Mesodermal cell (in vitro differentiated cells): Measurements from ENCODE around the gene ROCK1.

Experiments used
- H3K27ac ChIP-seq: 2 replicates; pipeline ENCODE4 v1.7.0; 2013; ENCODE audit warnings: mild to moderate bottlenecking, low read depth, low read length, moderate library complexity; ENCODE audit not compliant: severe bottlenecking
- H3K36me3 ChIP-seq: 2 replicates; pipeline ENCODE4 v1.7.1; 2013; ENCODE audit warnings: mild to moderate bottlenecking, low read length, moderate library complexity; ENCODE audit not compliant: control insufficient read depth, insufficient read depth
- H3K4me1 ChIP-seq: one replicate; pipeline ENCODE4 v1.7.1; 2013; ENCODE audit warnings: mild to moderate bottlenecking, low read length; ENCODE audit not compliant: insufficient read depth, control insufficient read depth, poor library complexity, severe bottlenecking
- H3K4me3 ChIP-seq: 2 replicates; pipeline ENCODE4 v1.7.0; 2013; ENCODE audit warnings: low read length, control low read depth, mild to moderate bottlenecking; ENCODE audit not compliant: insufficient read depth, poor library complexity, severe bottlenecking; ENCODE audit errors: extremely low read depth
- H3K9me3 ChIP-seq: 2 replicates; pipeline ENCODE4 v1.7.1; 2013; ENCODE audit warnings: mild to moderate bottlenecking, low read length, moderate library complexity; ENCODE audit not compliant: control insufficient read depth
- WGBS, 2 experiments: methylation state at CpG; one replicate each; pipeline ENCODE4 v1.1.5; 2013; ENCODE audit warnings: missing lambda C conversion rate in 2 of 2; ENCODE audit not compliant: insufficient coverage in 2 of 2; 5-methylcytosine and 5-hydroxymethylcytosine counted together

The ROCK1 gene

DNA sequence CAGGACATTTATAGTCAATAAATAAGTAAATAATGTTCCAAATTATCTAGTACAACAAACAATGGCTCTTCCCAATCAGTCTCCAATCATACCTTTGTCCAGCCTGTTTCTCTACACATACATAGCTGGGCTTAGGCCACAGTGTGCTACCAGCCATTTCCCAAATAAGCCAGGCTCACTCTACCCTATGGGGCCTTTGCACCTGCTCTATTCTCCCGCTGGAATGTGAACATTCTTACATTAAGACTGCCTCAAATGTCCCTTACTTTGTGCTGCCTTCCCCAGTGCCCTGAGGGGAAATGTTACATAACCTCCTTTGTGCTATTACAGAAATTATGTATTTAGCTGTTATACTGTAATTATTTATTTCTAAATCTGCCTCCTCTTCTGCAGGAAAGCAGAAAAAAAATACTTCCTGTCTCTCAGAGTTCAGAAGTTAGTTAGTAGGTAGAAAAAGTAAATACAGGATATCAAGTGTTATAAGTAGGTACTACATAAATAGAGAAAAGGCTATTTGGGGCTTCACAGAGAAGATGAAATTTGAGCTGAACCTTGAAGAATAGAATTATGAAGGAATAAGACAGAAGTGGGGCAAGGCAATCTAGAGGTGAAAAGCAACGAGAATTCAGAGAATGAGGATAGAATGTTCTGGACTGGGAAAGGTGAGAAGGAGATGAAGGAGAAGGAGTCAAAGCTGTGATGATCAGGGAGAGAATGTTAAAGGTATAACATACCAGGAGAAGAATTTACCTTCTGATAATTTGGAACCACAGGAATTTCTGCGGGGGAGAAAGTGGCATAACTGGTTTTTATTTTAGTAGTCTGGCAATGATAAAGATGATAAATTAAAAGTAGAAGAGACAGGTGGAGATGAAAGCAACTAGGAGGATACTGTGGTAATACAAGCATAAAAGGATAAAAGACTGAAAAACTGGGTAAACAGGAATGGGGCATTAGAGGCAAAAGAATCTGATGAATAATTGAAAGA is 37.0 kb downstream of the ROCK1 start:
- H3K4me3 ChIP-seq: no peak overlapping the region
- no peaks in the 10 kb centered on the region for H3K9me3 ChIP-seq
- no peaks in the 10 kb centered on the region for H3K36me3 ChIP-seq
- 91 to 94% methylated on average over 2 to 3 of the region's 3 CpGs for WGBS, 2 experiments
- no peak overlapping the region for H3K27ac ChIP-seq
- peaks cover 3% of the 10 kb centered on the region for H3K4me1 ChIP-seq

DNA sequence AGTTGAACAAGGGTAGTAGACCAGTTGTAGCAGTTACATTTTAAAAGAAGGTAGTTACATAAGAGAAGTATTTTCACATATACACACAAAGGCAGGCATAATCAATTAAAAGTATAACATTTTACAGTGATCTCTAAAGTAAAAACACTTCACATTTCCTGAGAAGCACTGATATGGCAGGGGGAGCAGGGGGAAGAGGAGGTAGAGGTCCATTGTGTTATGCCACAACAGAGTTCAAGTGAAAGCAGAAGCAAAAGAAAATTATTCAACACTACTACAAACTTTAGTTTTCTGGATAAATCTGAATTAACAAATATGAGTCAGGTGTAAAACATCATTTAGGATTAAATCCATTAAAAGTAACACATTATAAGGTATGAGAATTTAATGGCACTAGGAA is 38.4 kb downstream of the ROCK1 start:
- Histone ChIP-seq H3K27ac (no peak overlapping the region), H3K4me3 (no peak overlapping the region), H3K4me1 (peaks cover 3% of the 10 kb centered on the region), H3K9me3 (no peaks in the 10 kb centered on the region), H3K36me3 (no peaks in the 10 kb centered on the region)

DNA sequence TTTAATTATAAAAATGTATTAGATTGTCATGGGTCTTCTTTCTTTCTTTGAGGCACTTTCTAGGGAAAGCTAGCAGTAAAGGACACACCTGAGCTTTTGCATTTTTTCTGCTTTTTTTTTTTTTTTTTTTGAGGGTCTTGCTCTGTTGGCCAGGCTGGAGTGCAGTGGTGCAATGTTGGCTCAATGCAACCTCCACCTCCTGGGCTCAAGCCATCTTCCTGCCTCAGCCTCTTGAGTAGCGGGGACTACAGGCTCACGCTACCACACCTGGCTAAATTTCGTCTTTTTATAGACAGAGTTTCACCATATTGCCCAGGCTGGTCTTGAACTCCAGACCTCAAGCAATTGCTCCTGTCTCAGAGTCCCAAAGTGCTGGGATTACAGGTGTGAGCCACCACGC is 40.5 kb downstream of the ROCK1 start:
- Histone ChIP-seq H3K27ac (no peak overlapping the region), H3K4me3 (no peak overlapping the region), H3K4me1 (peaks cover 3% of the 10 kb centered on the region), H3K9me3 (no peaks in the 10 kb centered on the region), H3K36me3 (peaks cover 3% of the 10 kb centered on the region)
- WGBS, 2 experiments: 48 to 82% methylated on average over 2 to 4 of the region's 4 CpGs

DNA sequence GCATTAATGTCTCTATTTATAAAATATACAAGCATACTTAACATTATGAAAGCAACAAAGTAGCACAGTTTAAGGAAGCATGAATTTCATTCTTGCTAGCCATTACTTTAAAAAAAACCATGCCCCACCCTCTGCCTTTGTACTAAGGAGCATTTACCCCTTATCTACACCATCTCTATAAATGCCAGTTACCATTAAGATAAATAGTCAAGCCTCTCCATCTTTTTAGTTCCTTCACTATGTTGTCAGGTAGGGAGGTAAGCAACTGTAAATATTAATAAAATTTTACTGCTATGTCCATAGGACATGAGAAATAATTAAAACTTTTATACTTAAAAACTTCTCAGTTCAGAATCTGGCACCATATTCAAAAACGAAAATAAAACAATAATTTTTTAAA is 42.1 kb downstream of the ROCK1 start:
- Histone ChIP-seq H3K27ac (no peak overlapping the region), H3K9me3 (no peaks in the 10 kb centered on the region), H3K36me3 (peaks cover 3% of the 10 kb centered on the region), H3K4me1 (peaks cover 9% of the 10 kb centered on the region), H3K4me3 (no peak overlapping the region)
- no CpG with 5 or more reads among the region's 1 CpG for WGBS, 2 experiments

DNA sequence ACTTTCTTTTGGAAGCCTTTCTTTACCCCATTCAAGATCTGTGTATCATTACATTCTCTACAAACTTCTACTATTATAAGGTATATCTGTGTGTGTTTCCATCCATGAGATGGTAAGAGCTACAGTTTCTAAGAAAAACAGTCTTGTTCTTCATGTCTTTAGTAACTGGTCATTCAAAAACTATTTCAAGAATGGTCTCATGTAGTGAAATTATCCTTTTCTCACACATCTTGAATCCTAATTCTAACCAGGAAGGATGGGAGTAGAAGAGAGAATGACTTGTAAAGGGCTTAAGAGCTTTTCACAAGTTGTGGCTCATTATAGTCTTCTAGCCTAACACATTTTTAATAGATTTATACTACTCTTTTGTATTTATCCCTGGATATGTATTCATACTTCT is 47.3 kb downstream of the ROCK1 start:
- H3K36me3 ChIP-seq: peaks cover 6% of the 10 kb centered on the region
- H3K4me1 ChIP-seq: peaks cover 13% of the 10 kb centered on the region
- H3K27ac ChIP-seq: peak overlapping the region; percentile 17
- H3K4me3 ChIP-seq: no peak overlapping the region
- no peaks in the 10 kb centered on the region for H3K9me3 ChIP-seq

DNA sequence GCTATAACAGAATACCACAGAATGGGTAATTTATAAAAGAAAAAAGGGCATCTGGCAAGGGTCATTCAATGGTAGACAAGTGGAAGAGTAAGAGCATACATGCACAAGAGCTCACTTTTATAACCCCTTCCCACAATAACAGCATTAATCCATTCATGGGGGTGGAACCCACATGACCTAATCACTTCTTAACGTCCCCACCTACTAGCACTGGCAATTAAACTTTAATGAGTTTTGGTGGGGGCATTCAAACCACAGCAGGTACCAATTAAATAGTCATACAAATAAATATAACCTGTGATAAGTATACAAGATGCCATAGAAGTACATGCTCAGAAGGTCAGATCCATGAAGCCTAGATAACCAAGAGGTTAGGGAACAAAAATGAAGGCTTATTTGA is 48.6 kb downstream of the ROCK1 start:
- no peaks in the 10 kb centered on the region for H3K9me3 ChIP-seq
- peaks cover 6% of the 10 kb centered on the region for H3K36me3 ChIP-seq
- H3K4me3 ChIP-seq: no peak overlapping the region
- H3K4me1 ChIP-seq: peaks cover 13% of the 10 kb centered on the region
- H3K27ac ChIP-seq: no peak overlapping the region
- WGBS, 2 experiments: no CpG with 5 or more reads among the region's 1 CpG

DNA sequence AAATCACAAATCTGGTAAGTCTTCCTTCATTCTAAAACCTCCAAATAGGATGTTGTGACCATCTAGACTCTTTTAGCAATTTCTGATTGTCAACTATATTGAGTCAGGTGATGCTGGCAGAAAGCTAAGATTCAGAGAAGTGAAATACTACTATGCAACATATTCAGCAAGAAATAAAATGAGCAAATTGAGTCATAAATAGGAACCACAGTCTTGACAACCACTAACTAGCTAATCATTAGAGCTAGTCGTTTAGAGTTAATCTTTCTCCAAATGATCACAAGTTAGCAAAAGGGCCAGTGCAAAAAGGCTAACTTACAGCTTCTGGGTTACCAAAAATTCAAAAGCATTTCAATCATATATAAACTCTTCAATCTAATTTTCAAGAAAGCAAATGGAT is 54.5 kb downstream of the ROCK1 start:
- Histone ChIP-seq H3K4me3 (no peak overlapping the region), H3K27ac (no peak overlapping the region), H3K4me1 (no peaks in the 10 kb centered on the region), H3K36me3 (peaks cover 3% of the 10 kb centered on the region), H3K9me3 (no peaks in the 10 kb centered on the region)
- WGBS, 2 experiments: 100% methylated on average over 1 of the region's 1 CpG

DNA sequence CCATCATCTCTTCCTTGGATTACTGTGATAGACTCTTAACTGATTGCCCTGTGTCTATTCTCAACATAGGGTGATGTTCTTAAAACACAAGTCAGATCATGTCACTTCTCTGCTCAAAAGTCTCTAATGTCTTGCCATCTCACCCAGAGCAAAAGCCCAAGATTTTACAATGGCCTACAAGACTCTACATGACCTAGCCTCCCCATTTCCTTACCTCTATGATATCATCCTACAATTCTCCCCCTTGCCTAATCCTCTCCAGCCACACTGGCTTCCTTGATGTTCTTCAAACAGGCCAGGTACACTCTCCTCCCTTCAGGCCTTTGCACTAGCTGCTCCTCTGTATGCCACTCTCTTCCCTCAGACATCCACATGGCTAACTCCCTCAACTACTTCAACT is 55.1 kb downstream of the ROCK1 start:
- H3K9me3 ChIP-seq: no peaks in the 10 kb centered on the region
- H3K4me1 ChIP-seq: no peaks in the 10 kb centered on the region
- no peak overlapping the region for H3K4me3 ChIP-seq
- peaks cover 3% of the 10 kb centered on the region for H3K36me3 ChIP-seq
- no peak overlapping the region for H3K27ac ChIP-seq

DNA sequence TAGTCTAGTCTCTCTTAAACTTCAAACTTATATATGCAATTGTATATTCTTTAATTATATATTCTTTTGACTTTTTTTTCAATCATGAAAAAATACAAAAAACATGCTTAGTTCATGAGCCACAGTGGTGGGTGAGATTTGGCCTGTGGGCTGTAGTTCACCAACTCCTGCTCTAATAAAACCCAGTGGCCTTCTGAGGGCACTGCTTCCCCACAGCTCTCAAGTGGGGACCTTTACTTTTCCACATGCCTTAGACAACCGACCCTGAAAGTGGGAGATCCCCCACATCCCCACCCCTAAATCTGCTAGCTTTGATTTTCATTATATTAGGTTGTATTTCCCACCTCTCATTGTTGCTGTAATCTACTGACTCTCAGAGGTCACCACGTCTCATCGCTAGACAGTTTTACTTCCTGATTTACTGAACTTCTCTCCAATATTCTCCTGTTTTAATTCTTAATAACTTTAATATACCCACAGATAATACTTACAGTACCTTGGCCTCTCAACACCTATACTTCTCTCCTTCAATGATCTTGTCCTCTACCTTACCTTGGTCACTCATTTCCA is 57.3 kb downstream of the ROCK1 start:
- 94 to 100% methylated on average over 2 of the region's 3 CpGs for WGBS, 2 experiments
- H3K4me1 ChIP-seq: no peaks in the 10 kb centered on the region
- H3K27ac ChIP-seq: no peak overlapping the region
- H3K36me3 ChIP-seq: no peaks in the 10 kb centered on the region
- H3K9me3 ChIP-seq: no peaks in the 10 kb centered on the region
- H3K4me3 ChIP-seq: no peak overlapping the region

DNA sequence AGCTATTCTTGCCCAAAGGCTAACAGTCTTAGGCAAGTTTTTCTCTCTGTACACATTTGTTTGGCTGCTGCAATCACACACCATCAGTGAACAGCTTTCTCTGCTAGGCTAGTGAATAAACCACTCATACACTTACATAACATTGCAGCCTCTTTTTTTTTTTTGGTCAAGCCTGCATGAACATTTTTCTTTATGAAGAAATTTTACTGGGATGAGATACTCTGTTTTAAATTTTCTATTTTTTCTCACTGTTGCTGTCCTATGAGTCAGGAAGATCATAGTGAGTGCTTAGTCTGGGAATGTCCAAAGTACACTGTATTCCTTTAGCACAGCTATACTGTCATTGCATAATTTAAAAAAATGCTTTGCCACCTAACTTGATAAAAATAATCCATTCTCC is 58.5 kb downstream of the ROCK1 start:
- no peak overlapping the region for H3K27ac ChIP-seq
- H3K4me1 ChIP-seq: no peaks in the 10 kb centered on the region
- no peaks in the 10 kb centered on the region for H3K9me3 ChIP-seq
- peaks cover 3% of the 10 kb centered on the region for H3K36me3 ChIP-seq
- no peak overlapping the region for H3K4me3 ChIP-seq

DNA sequence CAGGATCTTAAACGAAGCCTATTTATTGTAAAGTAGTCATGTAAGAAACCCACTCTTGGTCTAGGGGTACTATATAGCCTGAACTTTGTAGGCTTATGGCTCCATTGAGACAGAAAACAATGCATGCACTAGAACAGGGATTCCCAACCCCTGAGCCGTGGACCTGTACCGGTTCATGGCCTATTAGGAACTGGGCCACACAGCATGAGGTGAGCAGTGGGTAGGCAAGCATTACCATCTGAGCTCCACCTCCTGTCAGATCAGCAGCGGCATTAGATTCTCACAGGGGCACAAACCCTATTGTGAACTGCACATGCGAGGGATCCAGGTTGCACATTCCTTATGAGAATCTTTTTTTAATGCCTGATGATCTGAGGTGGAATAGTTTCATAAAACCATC is 59.2 kb downstream of the ROCK1 start:
- peaks cover 3% of the 10 kb centered on the region for H3K36me3 ChIP-seq
- H3K9me3 ChIP-seq: no peaks in the 10 kb centered on the region
- no peak overlapping the region for H3K27ac ChIP-seq
- WGBS, 2 experiments: 53 to 81% methylated on average over 3 of the region's 5 CpGs
- no peak overlapping the region for H3K4me3 ChIP-seq
- H3K4me1 ChIP-seq: no peaks in the 10 kb centered on the region
